ENCODE results near the gene LAMA2. TPM values are rescaled to one million over a fixed set of nuclear protein-coding genes. Genes with fewer than 3 reads are reported as not detected.
"Not testable (repeated sequence)": the region's sequence is repeated elsewhere in the genome, so short reads cannot be mapped to it uniquely, and the experiment has no call there.

The LAMA2 gene
- total RNA-seq, 2 donors from 2014 or later = 0.93 to 2.0 TPM

GRCh38 chr6:129163551-129163950 is 280.6 kb downstream of the LAMA2 start:
- ATAC-seq = no peak
- H3K27ac Mint-ChIP-seq = no peak overlapping the region
- no peak for DNase-seq (ENCODE audit: low spot score in 2 of 2)
- peaks cover 0 to 3% of the 10 kb centered on the region in 2 donors for H3K9me3 Mint-ChIP-seq
- H3K36me3 Mint-ChIP-seq = no peaks in the 10 kb centered on the region

- Mint-ChIP-seq H3K9me3 (peaks cover 0 to 3% of the 10 kb centered on the region in 2 donors), H3K27ac (no peak overlapping the region)
- ATAC-seq = no peak
These were observed 281.1 kb downstream of the LAMA2 start for GRCh38 chr6:129164032-129164431.

GRCh38 chr6:129172279-129172995 is 289.5 kb downstream of the LAMA2 start:
- DNase-seq (ENCODE audit: low spot score in 2 of 2); H3K36me3 Mint-ChIP-seq; H3K9me3 Mint-ChIP-seq; H3K27ac Mint-ChIP-seq; ATAC-seq: not testable (repeated sequence)

More at GRCh38 chr6:129164032-129164431, 281.1 kb downstream of the LAMA2 start:
- H3K36me3 Mint-ChIP-seq = no peaks in the 10 kb centered on the region
- no peak for DNase-seq (ENCODE audit: low spot score in 2 of 2)

GRCh38 chr6:129175066-129175465 is 292.1 kb downstream of the LAMA2 start:
- ATAC-seq (no peak), DNase-seq (ENCODE audit: low spot score in 2 of 2) (no peak)
- Mint-ChIP-seq H3K27ac (no peak overlapping the region), H3K9me3 (peaks cover 0 to 5% of the 10 kb centered on the region in 2 donors), H3K36me3 (no peaks in the 10 kb centered on the region)

GRCh38 chr6:129177801-129178200 is 294.9 kb downstream of the LAMA2 start:
- H3K36me3 Mint-ChIP-seq = no peaks in the 10 kb centered on the region
- DNase-seq (ENCODE audit: low spot score in 2 of 2) = no peak
- peaks cover 0 to 5% of the 10 kb centered on the region in 2 donors for H3K9me3 Mint-ChIP-seq
- no peak for ATAC-seq
- no peak overlapping the region for H3K27ac Mint-ChIP-seq

GRCh38 chr6:129179283-129179682 is 296.3 kb downstream of the LAMA2 start:
- Mint-ChIP-seq H3K36me3 (no peaks in the 10 kb centered on the region), H3K27ac (no peak overlapping the region), H3K9me3 (no peaks in the 10 kb centered on the region)
- ATAC-seq (no peak), DNase-seq (ENCODE audit: low spot score in 2 of 2) (no peak)

- Mint-ChIP-seq H3K27ac (no peak overlapping the region), H3K9me3 (no peaks in the 10 kb centered on the region), H3K36me3 (no peaks in the 10 kb centered on the region)
- DNase-seq (ENCODE audit: low spot score in 2 of 2) (no peak), ATAC-seq (no peak)
These were observed 298.1 kb downstream of the LAMA2 start for GRCh38 chr6:129181001-129181400.

GRCh38 chr6:129183187-129183591 is 300.3 kb downstream of the LAMA2 start:
- Mint-ChIP-seq H3K9me3 (no peaks in the 10 kb centered on the region), H3K27ac (no peak overlapping the region), H3K36me3 (no peaks in the 10 kb centered on the region)
- no peak for DNase-seq (ENCODE audit: low spot score in 2 of 2)
- ATAC-seq = no peak

GRCh38 chr6:129183681-129184301 is 300.9 kb downstream of the LAMA2 start:
- no peak overlapping the region for H3K27ac Mint-ChIP-seq

GRCh38 chr6:129184324-129184723 is 301.4 kb downstream of the LAMA2 start:
- H3K27ac Mint-ChIP-seq = no peak overlapping the region
- H3K36me3 Mint-ChIP-seq = no peaks in the 10 kb centered on the region
- no peak for ATAC-seq
- DNase-seq (ENCODE audit: low spot score in 2 of 2) = no peak
- H3K9me3 Mint-ChIP-seq = no peaks in the 10 kb centered on the region

More at GRCh38 chr6:129183681-129184301, 300.9 kb downstream of the LAMA2 start:
- Mint-ChIP-seq H3K36me3 (no peaks in the 10 kb centered on the region), H3K9me3 (no peaks in the 10 kb centered on the region)
- DNase-seq (ENCODE audit: low spot score in 2 of 2) (no peak), ATAC-seq (no peak)

- H3K27ac Mint-ChIP-seq = no peak overlapping the region
- H3K36me3 Mint-ChIP-seq = no peaks in the 10 kb centered on the region
- no peaks in the 10 kb centered on the region for H3K9me3 Mint-ChIP-seq
- ATAC-seq (no peak), DNase-seq (ENCODE audit: low spot score in 2 of 2) (no peak)
These were observed 301.9 kb downstream of the LAMA2 start for GRCh38 chr6:129184808-129185366.

- DNase-seq (ENCODE audit: low spot score in 2 of 2) = no peak
- Mint-ChIP-seq H3K36me3 (no peaks in the 10 kb centered on the region), H3K9me3 (no peaks in the 10 kb centered on the region), H3K27ac (no peak overlapping the region)
- ATAC-seq = no peak
These were observed 304.1 kb downstream of the LAMA2 start for GRCh38 chr6:129186988-129187387.

- ATAC-seq (no peak), DNase-seq (ENCODE audit: low spot score in 2 of 2) (no peak)
- Mint-ChIP-seq H3K27ac (no peak overlapping the region), H3K36me3 (no peaks in the 10 kb centered on the region), H3K9me3 (no peaks in the 10 kb centered on the region)
These were observed 305.4 kb downstream of the LAMA2 start for GRCh38 chr6:129188306-129188705.

GRCh38 chr6:129188795-129189194 is 305.9 kb downstream of the LAMA2 start:
- no peak for ATAC-seq
- no peak for DNase-seq (ENCODE audit: low spot score in 2 of 2)
- Mint-ChIP-seq H3K36me3 (no peaks in the 10 kb centered on the region), H3K27ac (no peak overlapping the region), H3K9me3 (no peaks in the 10 kb centered on the region)

- ATAC-seq (no peak), DNase-seq (ENCODE audit: low spot score in 2 of 2) (no peak)
- no peaks in the 10 kb centered on the region for H3K9me3 Mint-ChIP-seq
- H3K27ac Mint-ChIP-seq = no peak overlapping the region
- H3K36me3 Mint-ChIP-seq = no peaks in the 10 kb centered on the region
These were observed 306.3 kb downstream of the LAMA2 start for GRCh38 chr6:129189266-129189665.

- DNase-seq (ENCODE audit: low spot score in 2 of 2) = no peak
- H3K36me3 Mint-ChIP-seq = no peaks in the 10 kb centered on the region
- H3K27ac Mint-ChIP-seq = no peak overlapping the region
- H3K9me3 Mint-ChIP-seq = no peaks in the 10 kb centered on the region
- no peak for ATAC-seq
These were observed 308.3 kb downstream of the LAMA2 start for GRCh38 chr6:129191235-129191634.

GRCh38 chr6:129192458-129192989 is 309.6 kb downstream of the LAMA2 start:
- Mint-ChIP-seq H3K27ac (no peak overlapping the region), H3K36me3 (no peaks in the 10 kb centered on the region), H3K9me3 (no peaks in the 10 kb centered on the region)
- ATAC-seq = no peak
- no peak for DNase-seq (ENCODE audit: low spot score in 2 of 2)
